Measurements from ENCODE around the gene COL27A1.

DNA sequence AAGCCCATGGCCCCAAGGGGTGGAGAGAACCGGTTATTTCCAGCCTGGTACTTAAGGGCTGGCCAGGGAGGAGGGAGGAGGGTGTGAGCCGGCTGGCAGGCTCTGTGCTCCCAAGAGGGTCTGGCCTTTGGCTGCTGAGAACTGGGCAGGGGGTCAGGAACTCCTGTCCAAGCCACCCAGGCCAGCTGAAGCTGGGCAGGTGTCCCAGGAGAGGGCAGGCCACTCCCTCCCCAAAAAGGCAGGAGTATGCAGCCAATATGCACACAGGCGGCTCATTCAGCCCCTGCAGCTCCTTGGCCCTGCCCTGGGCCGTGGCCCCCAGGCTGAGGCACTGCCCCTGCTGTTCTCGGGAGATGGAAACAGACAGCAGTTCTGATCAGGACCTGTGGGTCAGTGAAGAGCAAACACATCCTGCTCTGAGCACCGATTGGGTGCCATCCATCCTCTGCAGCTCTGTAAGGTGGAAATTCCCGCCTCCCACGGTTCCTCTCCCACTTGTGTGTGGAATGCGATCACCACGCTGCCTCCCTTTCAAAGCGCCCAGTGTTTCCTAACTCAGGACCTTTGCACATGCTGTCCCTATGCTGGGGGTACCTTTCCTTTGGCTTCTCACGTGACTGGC is 39.1 kb upstream of the COL27A1 start:
- TF ChIP-seq POLR2AphosphoS5 (IDR thresholded peaks at IDR 0.05; ENCODE audit: low read depth), result no peak
- TF ChIP-seq EZH2phosphoT487 (IDR thresholded peaks at IDR 0.05; ENCODE audit: unreplicated experiment), result no peak
- no peak for TF ChIP-seq CREB1 (CRISPR knock-in tag; IDR thresholded peaks at IDR 0.05; ENCODE audit: low read depth)
- TF ChIP-seq, protein P1, sequence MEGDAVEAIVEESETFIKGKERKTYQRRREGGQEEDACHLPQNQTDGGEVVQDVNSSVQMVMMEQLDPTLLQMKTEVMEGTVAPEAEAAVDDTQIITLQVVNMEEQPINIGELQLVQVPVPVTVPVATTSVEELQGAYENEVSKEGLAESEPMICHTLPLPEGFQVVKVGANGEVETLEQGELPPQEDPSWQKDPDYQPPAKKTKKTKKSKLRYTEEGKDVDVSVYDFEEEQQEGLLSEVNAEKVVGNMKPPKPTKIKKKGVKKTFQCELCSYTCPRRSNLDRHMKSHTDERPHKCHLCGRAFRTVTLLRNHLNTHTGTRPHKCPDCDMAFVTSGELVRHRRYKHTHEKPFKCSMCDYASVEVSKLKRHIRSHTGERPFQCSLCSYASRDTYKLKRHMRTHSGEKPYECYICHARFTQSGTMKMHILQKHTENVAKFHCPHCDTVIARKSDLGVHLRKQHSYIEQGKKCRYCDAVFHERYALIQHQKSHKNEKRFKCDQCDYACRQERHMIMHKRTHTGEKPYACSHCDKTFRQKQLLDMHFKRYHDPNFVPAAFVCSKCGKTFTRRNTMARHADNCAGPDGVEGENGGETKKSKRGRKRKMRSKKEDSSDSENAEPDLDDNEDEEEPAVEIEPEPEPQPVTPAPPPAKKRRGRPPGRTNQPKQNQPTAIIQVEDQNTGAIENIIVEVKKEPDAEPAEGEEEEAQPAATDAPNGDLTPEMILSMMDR (conservative IDR thresholded peaks at IDR 0.05; ENCODE audit: low read depth in 2 of 2), result no peak
- no peak for TF ChIP-seq EZH2 (IDR thresholded peaks at IDR 0.05; ENCODE audit: low read depth, unreplicated experiment)
- TF ChIP-seq, protein P2, sequence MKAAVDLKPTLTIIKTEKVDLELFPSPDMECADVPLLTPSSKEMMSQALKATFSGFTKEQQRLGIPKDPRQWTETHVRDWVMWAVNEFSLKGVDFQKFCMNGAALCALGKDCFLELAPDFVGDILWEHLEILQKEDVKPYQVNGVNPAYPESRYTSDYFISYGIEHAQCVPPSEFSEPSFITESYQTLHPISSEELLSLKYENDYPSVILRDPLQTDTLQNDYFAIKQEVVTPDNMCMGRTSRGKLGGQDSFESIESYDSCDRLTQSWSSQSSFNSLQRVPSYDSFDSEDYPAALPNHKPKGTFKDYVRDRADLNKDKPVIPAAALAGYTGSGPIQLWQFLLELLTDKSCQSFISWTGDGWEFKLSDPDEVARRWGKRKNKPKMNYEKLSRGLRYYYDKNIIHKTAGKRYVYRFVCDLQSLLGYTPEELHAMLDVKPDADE (IDR thresholded peaks at IDR 0.05), result no peak
- TF ChIP-seq NANOG (IDR thresholded peaks at IDR 0.05; ENCODE audit: borderline replicate concordance), result no peak
- TF ChIP-seq, protein P3, sequence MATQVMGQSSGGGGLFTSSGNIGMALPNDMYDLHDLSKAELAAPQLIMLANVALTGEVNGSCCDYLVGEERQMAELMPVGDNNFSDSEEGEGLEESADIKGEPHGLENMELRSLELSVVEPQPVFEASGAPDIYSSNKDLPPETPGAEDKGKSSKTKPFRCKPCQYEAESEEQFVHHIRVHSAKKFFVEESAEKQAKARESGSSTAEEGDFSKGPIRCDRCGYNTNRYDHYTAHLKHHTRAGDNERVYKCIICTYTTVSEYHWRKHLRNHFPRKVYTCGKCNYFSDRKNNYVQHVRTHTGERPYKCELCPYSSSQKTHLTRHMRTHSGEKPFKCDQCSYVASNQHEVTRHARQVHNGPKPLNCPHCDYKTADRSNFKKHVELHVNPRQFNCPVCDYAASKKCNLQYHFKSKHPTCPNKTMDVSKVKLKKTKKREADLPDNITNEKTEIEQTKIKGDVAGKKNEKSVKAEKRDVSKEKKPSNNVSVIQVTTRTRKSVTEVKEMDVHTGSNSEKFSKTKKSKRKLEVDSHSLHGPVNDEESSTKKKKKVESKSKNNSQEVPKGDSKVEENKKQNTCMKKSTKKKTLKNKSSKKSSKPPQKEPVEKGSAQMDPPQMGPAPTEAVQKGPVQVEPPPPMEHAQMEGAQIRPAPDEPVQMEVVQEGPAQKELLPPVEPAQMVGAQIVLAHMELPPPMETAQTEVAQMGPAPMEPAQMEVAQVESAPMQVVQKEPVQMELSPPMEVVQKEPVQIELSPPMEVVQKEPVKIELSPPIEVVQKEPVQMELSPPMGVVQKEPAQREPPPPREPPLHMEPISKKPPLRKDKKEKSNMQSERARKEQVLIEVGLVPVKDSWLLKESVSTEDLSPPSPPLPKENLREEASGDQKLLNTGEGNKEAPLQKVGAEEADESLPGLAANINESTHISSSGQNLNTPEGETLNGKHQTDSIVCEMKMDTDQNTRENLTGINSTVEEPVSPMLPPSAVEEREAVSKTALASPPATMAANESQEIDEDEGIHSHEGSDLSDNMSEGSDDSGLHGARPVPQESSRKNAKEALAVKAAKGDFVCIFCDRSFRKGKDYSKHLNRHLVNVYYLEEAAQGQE (IDR thresholded peaks at IDR 0.05; ENCODE audit: unreplicated experiment), result no peak
- TF ChIP-seq ZNF331 (CRISPR knock-in tag; IDR thresholded peaks at IDR 0.05; ENCODE audit: low read depth), result no peak
- TF ChIP-seq, protein P4, sequence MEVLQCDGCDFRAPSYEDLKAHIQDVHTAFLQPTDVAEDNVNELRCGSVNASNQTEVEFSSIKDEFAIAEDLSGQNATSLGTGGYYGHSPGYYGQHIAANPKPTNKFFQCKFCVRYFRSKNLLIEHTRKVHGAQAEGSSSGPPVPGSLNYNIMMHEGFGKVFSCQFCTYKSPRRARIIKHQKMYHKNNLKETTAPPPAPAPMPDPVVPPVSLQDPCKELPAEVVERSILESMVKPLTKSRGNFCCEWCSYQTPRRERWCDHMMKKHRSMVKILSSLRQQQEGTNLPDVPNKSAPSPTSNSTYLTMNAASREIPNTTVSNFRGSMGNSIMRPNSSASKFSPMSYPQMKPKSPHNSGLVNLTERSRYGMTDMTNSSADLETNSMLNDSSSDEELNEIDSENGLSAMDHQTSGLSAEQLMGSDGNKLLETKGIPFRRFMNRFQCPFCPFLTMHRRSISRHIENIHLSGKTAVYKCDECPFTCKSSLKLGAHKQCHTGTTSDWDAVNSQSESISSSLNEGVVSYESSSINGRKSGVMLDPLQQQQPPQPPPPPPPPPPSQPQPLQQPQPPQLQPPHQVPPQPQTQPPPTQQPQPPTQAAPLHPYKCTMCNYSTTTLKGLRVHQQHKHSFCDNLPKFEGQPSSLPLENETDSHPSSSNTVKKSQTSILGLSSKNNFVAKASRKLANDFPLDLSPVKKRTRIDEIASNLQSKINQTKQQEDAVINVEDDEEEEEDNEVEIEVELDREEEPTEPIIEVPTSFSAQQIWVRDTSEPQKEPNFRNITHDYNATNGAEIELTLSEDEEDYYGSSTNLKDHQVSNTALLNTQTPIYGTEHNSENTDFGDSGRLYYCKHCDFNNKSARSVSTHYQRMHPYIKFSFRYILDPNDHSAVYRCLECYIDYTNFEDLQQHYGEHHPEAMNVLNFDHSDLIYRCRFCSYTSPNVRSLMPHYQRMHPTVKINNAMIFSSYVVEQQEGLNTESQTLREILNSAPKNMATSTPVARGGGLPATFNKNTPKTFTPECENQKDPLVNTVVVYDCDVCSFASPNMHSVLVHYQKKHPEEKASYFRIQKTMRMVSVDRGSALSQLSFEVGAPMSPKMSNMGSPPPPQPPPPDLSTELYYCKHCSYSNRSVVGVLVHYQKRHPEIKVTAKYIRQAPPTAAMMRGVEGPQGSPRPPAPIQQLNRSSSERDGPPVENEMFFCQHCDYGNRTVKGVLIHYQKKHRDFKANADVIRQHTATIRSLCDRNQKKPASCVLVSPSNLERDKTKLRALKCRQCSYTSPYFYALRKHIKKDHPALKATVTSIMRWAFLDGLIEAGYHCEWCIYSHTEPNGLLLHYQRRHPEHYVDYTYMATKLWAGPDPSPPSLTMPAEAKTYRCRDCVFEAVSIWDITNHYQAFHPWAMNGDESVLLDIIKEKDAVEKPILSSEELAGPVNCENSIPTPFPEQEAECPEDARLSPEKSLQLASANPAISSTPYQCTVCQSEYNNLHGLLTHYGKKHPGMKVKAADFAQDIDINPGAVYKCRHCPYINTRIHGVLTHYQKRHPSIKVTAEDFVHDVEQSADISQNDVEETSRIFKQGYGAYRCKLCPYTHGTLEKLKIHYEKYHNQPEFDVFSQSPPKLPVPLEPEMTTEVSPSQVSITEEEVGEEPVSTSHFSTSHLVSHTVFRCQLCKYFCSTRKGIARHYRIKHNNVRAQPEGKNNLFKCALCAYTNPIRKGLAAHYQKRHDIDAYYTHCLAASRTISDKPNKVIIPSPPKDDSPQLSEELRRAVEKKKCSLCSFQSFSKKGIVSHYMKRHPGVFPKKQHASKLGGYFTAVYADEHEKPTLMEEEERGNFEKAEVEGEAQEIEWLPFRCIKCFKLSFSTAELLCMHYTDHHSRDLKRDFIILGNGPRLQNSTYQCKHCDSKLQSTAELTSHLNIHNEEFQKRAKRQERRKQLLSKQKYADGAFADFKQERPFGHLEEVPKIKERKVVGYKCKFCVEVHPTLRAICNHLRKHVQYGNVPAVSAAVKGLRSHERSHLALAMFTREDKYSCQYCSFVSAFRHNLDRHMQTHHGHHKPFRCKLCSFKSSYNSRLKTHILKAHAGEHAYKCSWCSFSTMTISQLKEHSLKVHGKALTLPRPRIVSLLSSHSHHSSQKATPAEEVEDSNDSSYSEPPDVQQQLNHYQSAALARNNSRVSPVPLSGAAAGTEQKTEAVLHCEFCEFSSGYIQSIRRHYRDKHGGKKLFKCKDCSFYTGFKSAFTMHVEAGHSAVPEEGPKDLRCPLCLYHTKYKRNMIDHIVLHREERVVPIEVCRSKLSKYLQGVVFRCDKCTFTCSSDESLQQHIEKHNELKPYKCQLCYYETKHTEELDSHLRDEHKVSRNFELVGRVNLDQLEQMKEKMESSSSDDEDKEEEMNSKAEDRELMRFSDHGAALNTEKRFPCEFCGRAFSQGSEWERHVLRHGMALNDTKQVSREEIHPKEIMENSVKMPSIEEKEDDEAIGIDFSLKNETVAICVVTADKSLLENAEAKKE (CRISPR knock-in tag; IDR thresholded peaks at IDR 0.05), result no peak
- TF ChIP-seq ZNF114 (CRISPR knock-in tag; IDR thresholded peaks at IDR 0.05), result no peak
- no peak for TF ChIP-seq JUNB (IDR thresholded peaks at IDR 0.05; ENCODE audit: unreplicated experiment)
- no peak for TF ChIP-seq STAT1 (IDR thresholded peaks at IDR 0.05; ENCODE audit: unreplicated experiment)

Data from GM23338 (cell line).